CD14-positive monocyte (primary cell): ENCODE data around the gene ST6GALNAC3. TPM values are rescaled to one million over a fixed set of nuclear protein-coding genes. Genes with fewer than 3 reads are reported as not detected.

Experiments
- DNase-seq, 3 donors: peaks; one replicate each; pipeline ENCODE4 v3.0.0-alpha.2; 2011 to 2022
- H2AFZ ChIP-seq: 2 replicates; pipeline ENCODE4 v1.6.0; 2012; ENCODE audit warnings: mild to moderate bottlenecking, low read depth, low read length, inconsistent platforms; ENCODE audit not compliant: insufficient read depth, poor library complexity, severe bottlenecking
- H3K27ac ChIP-seq, 2 donors: 1 replicate in 1 of 2; 2 replicates in 1 of 2; pipeline ENCODE4 v1.5.1; 2012 to 2013; ENCODE audit warnings: low read length in 2 of 2, control low read depth in 1 of 2, inconsistent platforms in 1 of 2, low read depth in 1 of 2, mild to moderate bottlenecking in 1 of 2
- H3K27me3 ChIP-seq, 2 donors: one replicate each; pipeline versions ENCODE4 v1.6.0 to v1.6.1; 2011 to 2013; ENCODE audit warnings: low read length in 2 of 2; ENCODE audit not compliant: control insufficient read depth in 2 of 2, insufficient read depth in 2 of 2
- H3K36me3 ChIP-seq, 2 donors: replicated peaks in 1 of 2; 1 replicate in 1 of 2; 2 replicates in 1 of 2; pipeline versions ENCODE4 v1.5.1 to v1.6.1; 2012 to 2013; ENCODE audit warnings: low read length in 2 of 2, control low read depth in 1 of 2, inconsistent platforms in 1 of 2, mild to moderate bottlenecking in 1 of 2; ENCODE audit not compliant: insufficient read depth in 2 of 2, control insufficient read depth in 1 of 2
- H3K4me1 ChIP-seq, 2 donors: 1 replicate in 1 of 2; 2 replicates in 1 of 2; pipeline versions ENCODE4 v1.5.1 to v1.6.1; 2012 to 2013; ENCODE audit warnings: low read length in 2 of 2, control low read depth in 1 of 2, inconsistent platforms in 1 of 2, mild to moderate bottlenecking in 1 of 2, moderate library complexity in 1 of 2; ENCODE audit not compliant: insufficient read depth in 2 of 2, control insufficient read depth in 1 of 2
- H3K4me2 ChIP-seq: replicated peaks from 2 replicates; pipeline ENCODE3; 2012; ENCODE audit warnings: low read length, moderate library complexity, mild to moderate bottlenecking; ENCODE audit not compliant: poor library complexity, severe bottlenecking; ENCODE audit errors: extremely low read depth
- H3K4me3 ChIP-seq, 3 experiments: fragments of 200-600 bp in 1 of 3; sonication (generic) in 1 of 3; replicated peaks in 1 of 3; 1 replicate in 2 of 3; 2 replicates in 1 of 3; pipeline ENCODE4 v1.5.1; 2011 to 2013; ENCODE audit warnings: low read length in 3 of 3, mild to moderate bottlenecking in 3 of 3, control low read depth in 2 of 3, low read depth in 2 of 3, inconsistent platforms in 1 of 3, moderate library complexity in 1 of 3
- H3K79me2 ChIP-seq: 2 replicates; pipeline ENCODE4 v1.6.0; 2012; ENCODE audit warnings: mild to moderate bottlenecking, control low read depth, inconsistent platforms, low read length, moderate library complexity; ENCODE audit not compliant: insufficient read depth
- H3K9ac ChIP-seq: 2 replicates; pipeline ENCODE4 v1.6.0; 2017; ENCODE audit warnings: low read length, mild to moderate bottlenecking; ENCODE audit not compliant: insufficient read depth, poor library complexity, severe bottlenecking
- H3K9me3 ChIP-seq, 2 donors: replicated peaks in 1 of 2; 1 replicate in 1 of 2; 2 replicates in 1 of 2; pipeline versions ENCODE4 v1.5.1 to v1.6.1; 2012 to 2013; ENCODE audit warnings: low read length in 2 of 2, control low read depth in 1 of 2; ENCODE audit not compliant: control insufficient read depth in 1 of 2, insufficient read depth in 1 of 2
- H4K20me1 ChIP-seq: 2 replicates; pipeline ENCODE4 v1.6.0; 2012; ENCODE audit warnings: mild to moderate bottlenecking, low read length, control low read depth, moderate library complexity; ENCODE audit not compliant: insufficient read depth
- H3K27ac Mint-ChIP-seq, 7 donors: one replicate each; pipeline ENCODE4 v1.8.0; 2020; ENCODE audit warnings: mild to moderate bottlenecking in 7 of 7, mixed read lengths in 7 of 7, moderate library complexity in 6 of 7, inconsistent platforms in 2 of 7
- H3K27me3 Mint-ChIP-seq, 3 donors: one replicate each; pipeline ENCODE4 v1.8.0; 2021 to 2022; ENCODE audit warnings: low read depth in 3 of 3, mild to moderate bottlenecking in 3 of 3, mixed read lengths in 3 of 3, moderate library complexity in 3 of 3, inconsistent platforms in 1 of 3
- H3K36me3 Mint-ChIP-seq, 2 donors: one replicate each; pipeline ENCODE4 v1.8.0; 2020; ENCODE audit warnings: mixed read lengths in 2 of 2, inconsistent platforms in 1 of 2, mild to moderate bottlenecking in 1 of 2
- H3K4me1 Mint-ChIP-seq: one replicate; pipeline ENCODE4 v1.8.0; 2020; ENCODE audit warnings: mild to moderate bottlenecking, mixed read lengths
- H3K4me3 Mint-ChIP-seq, 2 donors: one replicate each; pipeline ENCODE4 v1.8.0; 2020; ENCODE audit warnings: mild to moderate bottlenecking in 2 of 2, mixed read lengths in 2 of 2, moderate library complexity in 1 of 2
- H3K9me3 Mint-ChIP-seq, 7 donors: one replicate each; pipeline ENCODE4 v1.8.0; 2020 to 2022; ENCODE audit warnings: mixed read lengths in 7 of 7, mild to moderate bottlenecking in 6 of 7, moderate library complexity in 6 of 7, inconsistent platforms in 2 of 7
- CTCF ChIP-seq: fragments of 200-600 bp; IDR thresholded peaks from one replicate; pipeline ENCODE4 v1.8.0; 2022; ENCODE audit warnings: antibody characterized with exemption, mild to moderate bottlenecking
- WGBS: methylation state at CpG from one replicate; pipeline ENCODE4 v1.1.5; 2013; ENCODE audit warnings: missing lambda C conversion rate; ENCODE audit not compliant: insufficient coverage; 5-methylcytosine and 5-hydroxymethylcytosine counted together
- intact Hi-C, 2 donors: fragments of 100-400 bp; cut with micrococcal nuclease; formaldehyde crosslinking; loops; one replicate each; pipeline versions ENCODE4 v1.15.0 to v1.15.1; 2023
- polyA plus RNA-seq, 3 donors: library from polyadenylated mRNA; depleted of rRNA in 1 of 3; unstranded in 2 of 3; stranded (reverse) in 1 of 3; fragments of 300-500 nt in 2 of 3; fragments of >200 nt in 1 of 3; fragmentation: Illumina TruSeq in 2 of 3; gene quantifications; 1 replicate in 2 of 3; 2 replicates in 1 of 3; pipeline ENCODE4 v1.2.3, GENCODE V29; 2012 to 2021

The ST6GALNAC3 gene
- polyA plus RNA-seq, 3 donors = 6.5 to 9.2 (median 7.6) TPM

- Histone ChIP-seq H3K27ac (no peak overlapping the region), H3K9me3 (no peaks in the 10 kb centered on the region), H3K36me3 (no peaks in the 10 kb centered on the region), H3K79me2 (no peaks in the 10 kb centered on the region), H3K27me3 (no peaks in the 10 kb centered on the region), H4K20me1 (no peaks in the 10 kb centered on the region), H3K4me3 (no peak overlapping the region), H2AFZ (no peak overlapping the region), H3K4me1 (no peaks in the 10 kb centered on the region), H3K9ac (no peak overlapping the region), H3K4me2 (no peak overlapping the region)
- peaks cover 0 to 2% (median 0%) of the 10 kb centered on the region in 7 donors for H3K9me3 Mint-ChIP-seq
- DNase-seq = no peak
- intact Hi-C loops = no loop called here
- no peak overlapping the region for H3K27ac Mint-ChIP-seq
- no peaks in the 10 kb centered on the region for H3K36me3 Mint-ChIP-seq
- H3K4me3 Mint-ChIP-seq = no peak overlapping the region
- no peaks in the 10 kb centered on the region for H3K4me1 Mint-ChIP-seq
- no peak for TF ChIP-seq CTCF
- H3K27me3 Mint-ChIP-seq = peaks cover 0 to 1% (median 0%) of the 10 kb centered on the region in 3 donors
- no CpG with 5 or more reads among the region's 1 CpG for WGBS
Measured at GRCh38 chr1:76591461-76591860, 516.9 kb downstream of the ST6GALNAC3 start.

GRCh38 chr1:76591963-76592362 is 517.4 kb downstream of the ST6GALNAC3 start:
- Histone ChIP-seq H3K4me2 (no peak overlapping the region), H3K9ac (no peak overlapping the region), H3K9me3 (no peaks in the 10 kb centered on the region), H3K79me2 (no peaks in the 10 kb centered on the region), H3K36me3 (no peaks in the 10 kb centered on the region), H4K20me1 (no peaks in the 10 kb centered on the region), H3K4me1 (no peaks in the 10 kb centered on the region), H3K27me3 (no peaks in the 10 kb centered on the region), H2AFZ (no peak overlapping the region), H3K4me3 (no peak overlapping the region), H3K27ac (no peak overlapping the region)
- H3K36me3 Mint-ChIP-seq = no peaks in the 10 kb centered on the region
- no peak overlapping the region for H3K27ac Mint-ChIP-seq
- DNase-seq = no peak
- H3K4me1 Mint-ChIP-seq = no peaks in the 10 kb centered on the region
- peaks cover 0 to 2% (median 0%) of the 10 kb centered on the region in 7 donors for H3K9me3 Mint-ChIP-seq
- intact Hi-C loops = no loop called here
- no peak for TF ChIP-seq CTCF
- H3K4me3 Mint-ChIP-seq = no peak overlapping the region
- WGBS = 80% methylated on average over 1 of the region's 2 CpGs
- peaks cover 0 to 1% (median 0%) of the 10 kb centered on the region in 3 donors for H3K27me3 Mint-ChIP-seq
